ENCODE data around the gene GUCY1B1. TPM values are rescaled to one million over a fixed set of nuclear protein-coding genes. Genes with fewer than 3 reads are reported as not detected.

The GUCY1B1 gene
- total and polyA plus RNA-seq, 3 donors from 2014 or later = 4.3 to 7.6 (median 4.7) TPM

- H3K27ac ChIP-seq = no peak overlapping the region
- intact Hi-C loops (cut with DNase I; ENCODE audit: low total_unique reads) = no loop called here
- WGBS, 2 donors = 76 to 90% methylated on average over 2 of the region's 2 CpGs
Observed at GRCh38 chr4:155855897-155856296, 97.1 kb downstream of the GUCY1B1 start.

More at GRCh38 chr4:155855897-155856296, 97.1 kb downstream of the GUCY1B1 start:
- no peaks in the 10 kb centered on the region for H3K36me3 ChIP-seq (ENCODE audit: low read depth, missing control alignments)
- no peaks in the 10 kb centered on the region for H3K9me3 ChIP-seq
- no peak for TF ChIP-seq CTCF (IDR thresholded peaks at IDR 0.05)
- no peak for TF ChIP-seq POLR2A (IDR thresholded peaks at IDR 0.05)
- H3K4me1 ChIP-seq = no peaks in the 10 kb centered on the region
- DNase-seq = no peak
- no peaks in the 10 kb centered on the region for H3K27me3 ChIP-seq
- no peak overlapping the region for H3K4me3 ChIP-seq

Other genes with a start within 250 kb of the GUCY1B1 start
- gene GUCY1A1, start 92.2 kb upstream of the GUCY1B1 start, total RNA-seq = 1 to 10 TPM; 2.5 to 4.6 TPM
- 4.5 TPM for gene GUCY1A1, start 92.2 kb upstream of the GUCY1B1 start, polyA plus RNA-seq (ENCODE audit: insufficient read depth, low read depth, low replicate concordance)
- gene ASIC5, start 107.3 kb downstream of the GUCY1B1 start, total RNA-seq = not detected
- not detected for gene ASIC5, start 107.3 kb downstream of the GUCY1B1 start, polyA plus RNA-seq (ENCODE audit: insufficient read depth, low read depth, low replicate concordance)
- under 1 TPM in 1 of 2 donors, not detected in 1; 0.62 TPM for gene TDO2, start 144.7 kb downstream of the GUCY1B1 start, total RNA-seq
- gene TDO2, start 144.7 kb downstream of the GUCY1B1 start, polyA plus RNA-seq (ENCODE audit: insufficient read depth, low read depth, low replicate concordance) = 0.78 TPM
- 10 to 100 TPM; 10.9 to 16.7 TPM for gene CTSO, start 194.8 kb downstream of the GUCY1B1 start, total RNA-seq
- 18.6 TPM for gene CTSO, start 194.8 kb downstream of the GUCY1B1 start, polyA plus RNA-seq (ENCODE audit: insufficient read depth, low read depth, low replicate concordance)

All from testis (tissue), 3 donors.